Measurements from ENCODE around the gene LRRN2.

DNA sequence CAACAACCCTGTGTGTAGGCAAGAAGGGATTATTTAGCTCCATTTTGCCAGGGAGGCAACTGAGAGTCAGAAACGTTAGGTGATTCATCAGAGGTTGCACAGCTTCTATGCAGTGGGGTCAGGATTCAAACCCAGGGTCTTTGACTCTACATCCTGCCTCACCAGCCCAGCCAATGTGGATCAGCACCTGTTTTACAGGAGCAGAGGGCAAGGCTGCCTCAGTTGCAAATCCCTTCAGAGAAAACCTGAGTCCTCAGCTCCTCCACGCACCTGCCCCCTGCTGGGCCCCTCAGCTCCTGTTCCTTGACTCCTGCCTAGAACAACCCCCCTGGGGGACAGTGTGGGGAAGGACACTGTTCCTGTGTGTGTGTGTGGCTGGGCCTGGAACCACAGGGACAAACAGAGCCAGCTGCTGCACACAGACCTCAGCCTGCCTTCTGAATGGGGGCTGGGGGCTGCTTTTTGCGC is 61.6 kb downstream of the LRRN2 start:
- TF ChIP-seq, protein P1, sequence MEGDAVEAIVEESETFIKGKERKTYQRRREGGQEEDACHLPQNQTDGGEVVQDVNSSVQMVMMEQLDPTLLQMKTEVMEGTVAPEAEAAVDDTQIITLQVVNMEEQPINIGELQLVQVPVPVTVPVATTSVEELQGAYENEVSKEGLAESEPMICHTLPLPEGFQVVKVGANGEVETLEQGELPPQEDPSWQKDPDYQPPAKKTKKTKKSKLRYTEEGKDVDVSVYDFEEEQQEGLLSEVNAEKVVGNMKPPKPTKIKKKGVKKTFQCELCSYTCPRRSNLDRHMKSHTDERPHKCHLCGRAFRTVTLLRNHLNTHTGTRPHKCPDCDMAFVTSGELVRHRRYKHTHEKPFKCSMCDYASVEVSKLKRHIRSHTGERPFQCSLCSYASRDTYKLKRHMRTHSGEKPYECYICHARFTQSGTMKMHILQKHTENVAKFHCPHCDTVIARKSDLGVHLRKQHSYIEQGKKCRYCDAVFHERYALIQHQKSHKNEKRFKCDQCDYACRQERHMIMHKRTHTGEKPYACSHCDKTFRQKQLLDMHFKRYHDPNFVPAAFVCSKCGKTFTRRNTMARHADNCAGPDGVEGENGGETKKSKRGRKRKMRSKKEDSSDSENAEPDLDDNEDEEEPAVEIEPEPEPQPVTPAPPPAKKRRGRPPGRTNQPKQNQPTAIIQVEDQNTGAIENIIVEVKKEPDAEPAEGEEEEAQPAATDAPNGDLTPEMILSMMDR (IDR thresholded peaks at IDR 0.05; ENCODE audit: insufficient read depth, low read depth, low read length): no peak
- TF ChIP-seq EZH2 (IDR thresholded peaks at IDR 0.05; ENCODE audit: insufficient read depth, low read length): no peak

Data from astrocyte (in vitro differentiated cells and primary cell).